Thyroid gland (tissue), 4 donors: ENCODE results near the gene SEM1. TPM values are rescaled to one million over a fixed set of nuclear protein-coding genes. Genes with fewer than 3 reads are reported as not detected.

ENCODE experiments used
- DNase-seq, 2 donors: peaks; one replicate each; pipeline ENCODE4 v3.0.0-alpha.2; 2019
- H3K27ac ChIP-seq, 3 donors: fragments of 200-600 bp; sonication (generic); 1 replicate in 2 of 3; 2 replicates in 1 of 3; pipeline ENCODE4 v1.5.1; 2016 to 2019; ENCODE audit warnings: mild to moderate bottlenecking in 1 of 3, moderate library complexity in 1 of 3
- H3K27me3 ChIP-seq: fragments of 200-600 bp; sonication (generic); one replicate; pipeline ENCODE4 v1.5.1; 2019
- H3K36me3 ChIP-seq, 2 donors: fragments of 200-600 bp; sonication (generic); one replicate each; pipeline ENCODE4 v1.5.1; 2016 to 2019
- H3K4me1 ChIP-seq, 2 donors: fragments of 200-600 bp; sonication (generic); one replicate each; pipeline ENCODE4 v1.5.1; 2017 to 2019
- H3K4me3 ChIP-seq, 3 donors: fragments of 200-600 bp; sonication (generic); replicated peaks in 1 of 3; 1 replicate in 2 of 3; 2 replicates in 1 of 3; pipeline ENCODE4 v1.5.1; 2016; ENCODE audit warnings: mild to moderate bottlenecking in 1 of 3
- H3K9me3 ChIP-seq: fragments of 200-600 bp; sonication (generic); one replicate; pipeline ENCODE4 v1.5.1; 2017
- POLR2A ChIP-seq, 2 donors: fragments of 450-650 bp; IDR thresholded peaks; one replicate each; pipeline ENCODE4 v1.6.1; 2017; ENCODE audit warnings: antibody characterized with exemption in 2 of 2, mild to moderate bottlenecking in 2 of 2, moderate library complexity in 1 of 2
- WGBS, 2 donors: methylation state at CpG; one replicate each; pipeline ENCODE4 v1.1.5; 2017; 5-methylcytosine and 5-hydroxymethylcytosine counted together
- intact Hi-C: fragments of 100-400 bp; cut with DNase I; formaldehyde crosslinking; loops from one replicate; pipeline ENCODE4 v1.15.1; 2023
- total RNA-seq, 4 donors: library from RNA; depleted of rRNA; stranded (reverse); fragments of >200 nt; gene quantifications; one replicate each; pipeline ENCODE4 v1.2.3, GENCODE V29; 2016
- TF ChIP-seq, protein P1 (sequence below), 6 experiments: fragments of 200-600 bp in 3 of 6; fragments of 450-650 bp in 3 of 6; sonication (generic) in 3 of 6; IDR thresholded peaks; one replicate each; pipeline ENCODE4 v1.5.1; 2016 to 2019; ENCODE audit warnings: antibody characterized with exemption in 6 of 6, mild to moderate bottlenecking in 2 of 6, inconsistent platforms in 1 of 6, moderate library complexity in 1 of 6

The SEM1 gene
- total RNA-seq, 4 donors from 2014 or later: 15.9 to 147 (median 29.9) TPM

DNA sequence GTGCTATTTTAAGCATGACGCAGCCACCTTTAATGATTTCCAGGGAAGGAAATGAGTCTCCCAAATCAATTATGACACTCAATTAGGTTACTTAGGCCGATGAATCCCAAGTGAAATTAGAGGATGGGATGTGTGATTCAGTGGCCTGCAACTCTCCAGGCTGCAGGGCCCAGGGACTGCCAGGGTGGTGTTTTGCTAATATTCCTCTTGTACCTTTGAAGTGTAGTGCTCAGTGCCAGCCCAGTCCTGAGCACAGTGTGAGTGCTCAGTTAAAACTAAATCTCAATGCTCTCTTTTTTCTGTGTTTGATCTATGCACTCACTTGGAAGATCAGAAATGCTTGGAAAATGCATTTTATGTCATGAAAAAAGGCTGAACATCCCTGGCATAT lies 51.6 kb downstream of the SEM1 start:
- H3K27me3 ChIP-seq: no peaks in the 10 kb centered on the region
- no peaks in the 10 kb centered on the region for H3K36me3 ChIP-seq
- no peak for DNase-seq
- intact Hi-C loops: no loop called here
- no peak for TF ChIP-seq POLR2A (IDR thresholded peaks at IDR 0.05)
- TF ChIP-seq, protein P1, sequence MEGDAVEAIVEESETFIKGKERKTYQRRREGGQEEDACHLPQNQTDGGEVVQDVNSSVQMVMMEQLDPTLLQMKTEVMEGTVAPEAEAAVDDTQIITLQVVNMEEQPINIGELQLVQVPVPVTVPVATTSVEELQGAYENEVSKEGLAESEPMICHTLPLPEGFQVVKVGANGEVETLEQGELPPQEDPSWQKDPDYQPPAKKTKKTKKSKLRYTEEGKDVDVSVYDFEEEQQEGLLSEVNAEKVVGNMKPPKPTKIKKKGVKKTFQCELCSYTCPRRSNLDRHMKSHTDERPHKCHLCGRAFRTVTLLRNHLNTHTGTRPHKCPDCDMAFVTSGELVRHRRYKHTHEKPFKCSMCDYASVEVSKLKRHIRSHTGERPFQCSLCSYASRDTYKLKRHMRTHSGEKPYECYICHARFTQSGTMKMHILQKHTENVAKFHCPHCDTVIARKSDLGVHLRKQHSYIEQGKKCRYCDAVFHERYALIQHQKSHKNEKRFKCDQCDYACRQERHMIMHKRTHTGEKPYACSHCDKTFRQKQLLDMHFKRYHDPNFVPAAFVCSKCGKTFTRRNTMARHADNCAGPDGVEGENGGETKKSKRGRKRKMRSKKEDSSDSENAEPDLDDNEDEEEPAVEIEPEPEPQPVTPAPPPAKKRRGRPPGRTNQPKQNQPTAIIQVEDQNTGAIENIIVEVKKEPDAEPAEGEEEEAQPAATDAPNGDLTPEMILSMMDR (IDR thresholded peaks at IDR 0.05): no peak
- H3K4me1 ChIP-seq: no peaks in the 10 kb centered on the region
- H3K4me3 ChIP-seq: no peak overlapping the region
- 83 to 92% methylated on average over 2 of the region's 2 CpGs for WGBS, 2 donors
- no peaks in the 10 kb centered on the region for H3K9me3 ChIP-seq
- no peak overlapping the region for H3K27ac ChIP-seq

DNA sequence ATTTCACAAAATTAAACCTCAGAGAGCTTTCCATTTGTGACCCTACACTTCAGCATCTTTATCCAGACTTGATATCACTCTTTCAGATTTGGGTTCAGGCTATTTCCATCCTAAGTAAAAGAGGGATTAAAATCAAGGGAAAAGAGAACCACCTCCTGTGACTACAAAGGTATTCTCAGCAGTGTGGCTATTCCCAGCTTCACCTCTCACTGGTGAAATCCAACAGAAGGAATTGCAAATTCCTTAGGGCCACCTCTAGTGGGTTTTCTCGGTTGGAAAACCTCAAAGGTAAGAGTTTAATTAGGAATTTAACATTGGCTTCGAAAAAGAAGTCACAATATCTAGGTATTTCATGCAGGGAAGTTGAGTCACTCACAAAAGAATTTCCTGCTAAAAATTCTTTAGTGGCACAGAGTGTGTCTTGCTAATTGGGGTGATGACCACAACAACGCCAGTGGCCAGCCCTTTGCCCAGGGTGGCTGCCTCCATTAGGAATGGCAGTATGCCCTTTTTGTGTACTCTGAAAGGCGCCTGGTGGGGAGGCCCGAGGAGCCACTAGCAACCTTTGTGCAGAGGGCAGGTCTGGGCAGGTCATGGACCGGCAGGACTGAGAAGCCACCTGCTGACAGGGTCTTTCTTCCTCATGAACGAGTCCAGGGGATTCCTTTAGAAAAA lies 52.2 kb downstream of the SEM1 start:
- intact Hi-C loops: no loop called here
- 66 to 69% methylated on average over 5 to 7 of the region's 7 CpGs for whole genome bisulfite sequencing, 2 donors

DNA sequence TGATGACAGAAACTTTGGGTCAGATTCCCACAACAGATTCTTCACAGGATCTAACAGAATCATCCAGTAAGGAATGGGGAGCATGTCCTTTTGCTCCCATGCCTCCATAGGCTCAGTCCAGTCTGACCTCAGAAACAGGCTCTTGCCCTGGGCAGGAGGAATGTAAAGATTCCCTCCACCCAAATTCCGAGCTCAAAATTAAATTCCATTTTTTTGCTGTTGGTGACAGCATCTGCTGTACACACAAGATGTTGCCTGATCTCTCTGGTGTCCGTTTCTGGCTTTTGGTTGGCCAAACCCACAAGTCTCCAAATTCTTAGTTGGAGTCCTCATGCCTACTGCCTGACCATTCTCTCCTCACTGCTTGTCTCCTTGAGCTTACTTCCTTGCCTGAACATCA lies 53.7 kb downstream of the SEM1 start:
- H3K9me3 ChIP-seq: no peaks in the 10 kb centered on the region
- no peaks in the 10 kb centered on the region for H3K4me1 ChIP-seq
- TF ChIP-seq, protein P1 (IDR thresholded peaks at IDR 0.05): no peak
- no peak for TF ChIP-seq POLR2A (IDR thresholded peaks at IDR 0.05)
- no peak overlapping the region for H3K27ac ChIP-seq
- H3K27me3 ChIP-seq: no peaks in the 10 kb centered on the region
- no peaks in the 10 kb centered on the region for H3K36me3 ChIP-seq
- DNase-seq: no peak
- intact Hi-C loops: no loop called here
- WGBS, 2 donors: 74 to 91% methylated on average over 2 of the region's 2 CpGs
- no peak overlapping the region for H3K4me3 ChIP-seq

More for the DNA sequence above, 52.2 kb downstream of the SEM1 start:
- Histone ChIP-seq H3K4me3 (no peak overlapping the region), H3K27ac (no peak overlapping the region), H3K36me3 (no peaks in the 10 kb centered on the region), H3K4me1 (no peaks in the 10 kb centered on the region), H3K9me3 (no peaks in the 10 kb centered on the region), H3K27me3 (no peaks in the 10 kb centered on the region)
- DNase-seq: no peak
- no peak for TF ChIP-seq POLR2A (IDR thresholded peaks at IDR 0.05)
- TF ChIP-seq, protein P1 (IDR thresholded peaks at IDR 0.05): no peak

DNA sequence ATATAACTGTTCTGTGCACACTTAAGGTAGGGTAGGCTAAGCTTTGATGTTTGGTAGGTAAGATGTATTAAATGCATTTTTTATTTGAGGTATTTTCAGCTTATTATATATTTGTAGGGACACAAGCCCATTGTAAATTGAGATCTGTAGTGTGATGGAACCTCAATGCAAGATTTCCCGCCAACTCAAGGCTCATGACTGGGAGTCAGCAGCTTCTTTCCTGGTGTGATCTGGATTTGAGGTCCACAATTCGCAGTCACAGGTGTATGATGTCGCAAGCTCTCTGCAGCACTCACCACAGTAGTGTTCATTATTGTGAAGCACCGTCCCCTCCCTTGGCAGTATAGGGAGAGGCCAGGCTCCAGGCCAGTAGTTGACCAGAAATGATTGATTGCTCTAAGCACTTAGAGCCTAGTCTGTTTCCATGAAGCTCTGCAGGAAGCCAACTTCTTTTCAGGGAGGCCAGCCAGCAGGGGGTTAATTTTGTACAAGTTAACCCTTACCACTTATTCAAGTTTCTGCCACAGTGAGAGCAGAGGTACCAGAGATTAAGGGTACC lies 54.9 kb downstream of the SEM1 start:
- Histone ChIP-seq H3K4me1 (no peaks in the 10 kb centered on the region), H3K9me3 (no peaks in the 10 kb centered on the region), H3K36me3 (no peaks in the 10 kb centered on the region), H3K27me3 (no peaks in the 10 kb centered on the region), H3K4me3 (no peak overlapping the region), H3K27ac (no peak overlapping the region)
- TF ChIP-seq, protein P1 (IDR thresholded peaks at IDR 0.05): no peak
- TF ChIP-seq POLR2A (IDR thresholded peaks at IDR 0.05): no peak
- 82 to 91% methylated on average over 3 to 4 of the region's 4 CpGs for WGBS, 2 donors
- DNase-seq: no peak
- intact Hi-C loops: no loop called here

DNA sequence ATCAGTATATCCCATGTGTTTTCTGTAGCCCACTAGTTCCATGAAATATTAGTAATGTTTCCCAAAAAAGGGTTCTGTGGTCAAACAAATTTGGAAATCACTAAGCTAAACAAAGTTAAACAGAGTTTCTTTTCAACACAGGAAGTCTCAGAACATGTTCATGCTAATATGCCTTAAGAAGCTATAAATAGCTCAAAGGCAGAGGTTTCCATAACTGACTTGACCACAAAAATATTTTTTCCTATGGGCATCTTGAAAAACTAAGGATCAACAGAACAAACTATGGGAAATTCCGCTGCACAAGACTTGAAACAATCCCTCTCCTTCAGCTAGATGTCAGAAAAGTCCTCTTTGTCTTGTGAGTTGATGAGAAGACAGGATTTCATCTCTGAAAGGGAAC lies 59.7 kb downstream of the SEM1 start:
- WGBS, 2 donors: 88 to 90% methylated on average over 1 of the region's 1 CpG
- no peaks in the 10 kb centered on the region for H3K36me3 ChIP-seq

More for the DNA sequence above, 59.7 kb downstream of the SEM1 start:
- Histone ChIP-seq H3K4me3 (no peak overlapping the region), H3K27ac (no peak overlapping the region), H3K4me1 (no peaks in the 10 kb centered on the region), H3K9me3 (no peaks in the 10 kb centered on the region), H3K27me3 (no peaks in the 10 kb centered on the region)
- intact Hi-C loops: no loop called here
- no peak for TF ChIP-seq POLR2A (IDR thresholded peaks at IDR 0.05)
- TF ChIP-seq, protein P1 (IDR thresholded peaks at IDR 0.05): no peak
- DNase-seq: no peak
